Liver (tissue), 3 donors: Measurements from ENCODE around the gene ASIC2.

Experiments used
- CTCF ChIP-seq: fragments of 150-350 bp; IDR thresholded peaks from 2 replicates; pipeline ENCODE4 v1.5.1; 2017; ENCODE audit warnings: improper control_type of control experiment, low read depth, low read length; ENCODE audit not compliant: missing input control
- FOXA1 ChIP-seq: IDR thresholded peaks from 2 replicates; pipeline ENCODE4 v1.6.1; 2016; ENCODE audit warnings: antibody characterized with exemption
- JUND ChIP-seq, 2 donors: IDR thresholded peaks; 2 replicates each; pipeline ENCODE4 v1.6.1; 2016; ENCODE audit warnings: antibody characterized with exemption in 2 of 2
- RAD21 ChIP-seq, 2 donors: IDR thresholded peaks; 2 replicates each; pipeline ENCODE4 v1.6.1; 2016; ENCODE audit warnings: antibody characterized with exemption in 2 of 2, mild to moderate bottlenecking in 2 of 2
- RXRA ChIP-seq, 2 donors: IDR thresholded peaks; 2 replicates each; pipeline ENCODE4 v1.6.1; 2017 to 2018; ENCODE audit warnings: antibody characterized with exemption in 2 of 2, mild to moderate bottlenecking in 1 of 2
- SP1 ChIP-seq: IDR thresholded peaks from 2 replicates; pipeline ENCODE4 v1.6.1; 2018; ENCODE audit warnings: antibody characterized with exemption, mild to moderate bottlenecking
- YY1 ChIP-seq: IDR thresholded peaks from 2 replicates; pipeline ENCODE4 v1.6.1; 2016; ENCODE audit warnings: antibody characterized with exemption, mild to moderate bottlenecking
- donor health status: healthy.
- donor health status: healthy.

GRCh38 chr17:33038740-33039139 is 254.4 kb downstream of the ASIC2 start:
- TF ChIP-seq RXRA (IDR thresholded peaks at IDR 0.05): no peak
- no peak for TF ChIP-seq CTCF
- no peak for TF ChIP-seq SP1
- TF ChIP-seq JUND (IDR thresholded peaks at IDR 0.05): no peak
- no peak for TF ChIP-seq YY1
- peak; percentile 14 to 33 for TF ChIP-seq RAD21 (IDR thresholded peaks at IDR 0.05)
- no peak for TF ChIP-seq FOXA1
